VCaP (cell line): ENCODE measurements around the gene DTX3.
"Not testable (repeated sequence)": the region's sequence is repeated elsewhere in the genome, so short reads cannot be mapped to it uniquely, and the experiment has no call there.

Source experiments
- H3K27ac ChIP-seq: fragments of 450-650 bp; 2 replicates; pipeline ENCODE4 v1.5.1; 2017
- TF ChIP-seq, protein P1 (sequence below): fragments of 450-650 bp; conservative IDR thresholded peaks from 2 replicates; pipeline ENCODE4 v1.5.1; 2017; ENCODE audit warnings: mild to moderate bottlenecking, moderate library complexity

Gene DTX3

DNA sequence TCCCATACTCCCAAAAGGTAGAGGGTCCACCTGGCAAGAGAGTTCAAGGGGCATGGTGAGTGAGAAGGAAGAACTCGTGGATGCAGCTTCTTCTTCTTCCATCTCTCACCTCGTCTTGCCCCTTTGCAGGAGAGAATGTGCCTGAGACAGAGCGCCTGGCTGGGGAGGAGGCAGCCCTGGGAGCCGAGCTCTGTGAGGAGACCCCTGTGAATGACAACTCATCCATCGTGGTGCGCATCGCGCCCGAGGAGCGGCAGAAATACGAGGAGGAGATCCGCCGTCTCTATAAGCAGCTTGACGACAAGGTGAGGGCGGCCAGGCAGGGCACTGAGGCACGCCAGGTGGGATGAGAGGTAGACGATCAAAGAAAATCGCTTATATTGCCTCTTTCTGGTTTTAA is 34.8 kb upstream of the DTX3 start:
- TF ChIP-seq, protein P1, sequence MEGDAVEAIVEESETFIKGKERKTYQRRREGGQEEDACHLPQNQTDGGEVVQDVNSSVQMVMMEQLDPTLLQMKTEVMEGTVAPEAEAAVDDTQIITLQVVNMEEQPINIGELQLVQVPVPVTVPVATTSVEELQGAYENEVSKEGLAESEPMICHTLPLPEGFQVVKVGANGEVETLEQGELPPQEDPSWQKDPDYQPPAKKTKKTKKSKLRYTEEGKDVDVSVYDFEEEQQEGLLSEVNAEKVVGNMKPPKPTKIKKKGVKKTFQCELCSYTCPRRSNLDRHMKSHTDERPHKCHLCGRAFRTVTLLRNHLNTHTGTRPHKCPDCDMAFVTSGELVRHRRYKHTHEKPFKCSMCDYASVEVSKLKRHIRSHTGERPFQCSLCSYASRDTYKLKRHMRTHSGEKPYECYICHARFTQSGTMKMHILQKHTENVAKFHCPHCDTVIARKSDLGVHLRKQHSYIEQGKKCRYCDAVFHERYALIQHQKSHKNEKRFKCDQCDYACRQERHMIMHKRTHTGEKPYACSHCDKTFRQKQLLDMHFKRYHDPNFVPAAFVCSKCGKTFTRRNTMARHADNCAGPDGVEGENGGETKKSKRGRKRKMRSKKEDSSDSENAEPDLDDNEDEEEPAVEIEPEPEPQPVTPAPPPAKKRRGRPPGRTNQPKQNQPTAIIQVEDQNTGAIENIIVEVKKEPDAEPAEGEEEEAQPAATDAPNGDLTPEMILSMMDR, result no peak
- no peak overlapping the region for H3K27ac ChIP-seq

DNA sequence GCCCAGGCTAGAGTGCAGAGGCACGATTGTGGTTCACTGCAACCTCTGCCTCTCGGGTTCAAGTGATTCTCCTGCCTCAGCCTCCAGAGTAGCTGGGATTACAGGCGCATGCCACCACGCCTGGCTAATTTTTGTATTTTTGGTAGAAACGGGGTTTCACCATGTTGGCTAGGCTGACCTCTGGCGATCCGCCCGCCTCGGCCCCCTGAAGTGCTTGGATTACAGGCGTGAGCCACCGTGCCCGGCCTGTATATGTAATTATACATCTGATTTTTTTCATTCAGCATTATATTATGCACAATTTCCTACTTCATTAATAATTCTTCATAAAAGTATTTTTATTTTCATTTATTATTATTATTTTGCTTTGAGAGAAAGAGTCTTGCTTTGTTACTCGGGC is 34.2 kb upstream of the DTX3 start:
- H3K27ac ChIP-seq, result not testable (repeated sequence)

- no peak overlapping the region for H3K27ac ChIP-seq
- TF ChIP-seq, protein P1, result no peak
Measured at GRCh38 chr12:57571926-57572762, 32.5 kb upstream of the DTX3 start.

DNA sequence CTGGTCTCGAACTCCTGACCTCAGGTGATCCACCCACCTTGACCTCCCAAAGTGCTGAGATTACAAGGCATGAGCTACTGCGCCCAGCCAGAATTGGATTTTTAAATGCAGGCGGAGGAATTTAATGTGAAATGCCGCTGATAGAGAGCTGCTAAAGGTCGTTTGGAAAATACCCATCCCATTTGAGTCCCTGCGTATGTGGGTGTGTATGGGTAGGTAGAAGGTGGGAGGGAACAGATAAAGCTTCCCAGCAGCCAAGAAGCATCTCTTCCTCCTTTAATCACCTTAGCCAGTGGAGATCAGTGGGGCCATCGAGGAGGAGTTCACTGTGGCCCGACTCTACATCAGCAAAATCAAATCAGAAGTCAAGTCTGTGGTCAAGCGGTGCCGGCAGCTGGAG is 29.8 kb upstream of the DTX3 start:
- no peak overlapping the region for H3K27ac ChIP-seq
- TF ChIP-seq, protein P1, result no peak

- TF ChIP-seq, protein P1, result no peak
- no peak overlapping the region for H3K27ac ChIP-seq
Measured at GRCh38 chr12:57575771-57576612, 28.6 kb upstream of the DTX3 start.

DNA sequence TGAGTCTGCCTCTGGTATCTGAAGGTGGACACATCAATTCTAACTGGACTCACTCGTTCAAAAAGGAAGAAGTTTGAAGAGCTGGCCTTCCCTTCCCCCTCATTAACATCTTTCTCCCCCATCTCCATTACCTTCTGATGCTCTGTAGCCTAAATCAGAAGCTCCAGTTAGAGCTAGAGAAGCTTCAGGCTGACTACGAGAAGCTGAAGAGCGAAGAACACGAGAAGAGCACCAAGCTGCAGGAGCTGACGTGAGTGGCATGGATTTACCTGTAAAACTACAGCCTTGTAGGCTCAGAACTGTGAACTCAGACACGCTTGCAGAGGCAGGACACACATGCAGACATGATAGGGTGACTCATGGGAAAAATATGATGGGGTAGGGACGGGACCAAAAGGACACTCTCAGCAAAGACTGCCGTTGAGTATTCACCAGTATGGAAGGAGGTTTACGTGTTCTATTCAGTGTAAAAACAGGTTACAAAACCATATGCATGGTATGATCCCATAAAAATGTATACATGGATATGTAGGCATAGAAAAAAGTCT is 27.9 kb upstream of the DTX3 start:
- TF ChIP-seq, protein P1, result no peak
- H3K27ac ChIP-seq, result no peak overlapping the region

- no peak overlapping the region for H3K27ac ChIP-seq
- TF ChIP-seq, protein P1, result no peak
Measured at GRCh38 chr12:57577981-57578758, 26.5 kb upstream of the DTX3 start.
